SK-N-SH (cell line): ENCODE results near the gene ATF4. TPM values are rescaled to one million over a fixed set of nuclear protein-coding genes. Genes with fewer than 3 reads are reported as not detected.

Source experiments
- CTCF ChIA-PET: fragments of 300-600, 350-600 bp; formaldehyde crosslinking; extraction: SDS; loops from one replicate; lab custom pipeline; 2021; lab: Yijun Ruan, JAX
- POLR2A ChIA-PET: fragments of 350-600 bp; sonication (Branson Sonifier 250); formaldehyde crosslinking; extraction: SDS; loops from one replicate; lab custom pipeline; 2020; ENCODE audit warnings: antibody characterized with exemption, inconsistent platforms; lab: Yijun Ruan, JAX
- DNase-seq: peaks from one replicate; pipeline ENCODE4 v3.0.0; 2012
- H2AFZ ChIP-seq: fragments of 200-600 bp; sonication (generic); 2 replicates; pipeline ENCODE4 v1.8.1; 2016; ENCODE audit warnings: antibody characterized with exemption, mild to moderate bottlenecking, low read depth
- H3F3A ChIP-seq: fragments of 200-600 bp; sonication (generic); replicated peaks from 2 replicates; pipeline ENCODE3; 2016; ENCODE audit warnings: antibody characterized with exemption, mild to moderate bottlenecking; ENCODE audit not compliant: insufficient read depth
- H3K27ac ChIP-seq, 2 experiments: fragments of 200-500 bp in 1 of 2; fragments of 200-600 bp in 1 of 2; sonication (Bioruptor generic) in 1 of 2; sonication (generic), shearing (Covaris generic) in 1 of 2; 2 replicates each; pipeline versions ENCODE4 v1.5.1 to v1.6.1; 2014 to 2016; ENCODE audit warnings: low read depth in 2 of 2, inconsistent platforms in 1 of 2, low read length in 1 of 2, mild to moderate bottlenecking in 1 of 2, mixed read lengths in 1 of 2
- H3K27me3 ChIP-seq: fragments of 200-600 bp; sonication (generic), shearing (Covaris generic); 2 replicates; pipeline ENCODE4 v1.6.1; 2016; ENCODE audit warnings: mixed run types; ENCODE audit not compliant: insufficient read depth
- H3K36me3 ChIP-seq, 2 experiments: fragments of 200-500 bp in 1 of 2; fragments of 200-600 bp in 1 of 2; sonication (Bioruptor generic) in 1 of 2; sonication (generic) in 1 of 2; replicated peaks in 1 of 2; 2 replicates each; pipeline versions ENCODE3 to v1.5.1; 2014 to 2016; ENCODE audit warnings: low read length in 1 of 2, mild to moderate bottlenecking in 1 of 2; ENCODE audit not compliant: insufficient read depth in 2 of 2, control insufficient read depth in 1 of 2
- H3K4me1 ChIP-seq, 2 experiments: fragments of 200-500 bp in 1 of 2; fragments of 200-600 bp in 1 of 2; sonication (Bioruptor generic) in 1 of 2; sonication (generic), shearing (Covaris generic) in 1 of 2; 2 replicates each; pipeline versions ENCODE4 v1.5.1 to v1.6.1; 2014 to 2016; ENCODE audit warnings: low read depth in 1 of 2, low read length in 1 of 2, mixed run types in 1 of 2; ENCODE audit not compliant: insufficient read depth in 2 of 2, control insufficient read depth in 1 of 2
- H3K4me2 ChIP-seq: fragments of 200-600 bp; sonication (generic), shearing (Covaris generic); 2 replicates; pipeline ENCODE4 v1.6.1; 2017; ENCODE audit warnings: mixed run types
- H3K4me3 ChIP-seq, 2 experiments: fragments of 200-500 bp in 1 of 2; fragments of 200-600 bp in 1 of 2; sonication (Bioruptor generic) in 1 of 2; sonication (generic), shearing (Covaris generic) in 1 of 2; 2 replicates each; pipeline versions ENCODE4 v1.5.1 to v1.8.1; 2014 to 2016; ENCODE audit warnings: low read depth in 2 of 2, inconsistent platforms in 1 of 2, low read length in 1 of 2, mild to moderate bottlenecking in 1 of 2, mixed read lengths in 1 of 2, moderate library complexity in 1 of 2
- H3K79me2 ChIP-seq: fragments of 200-600 bp; sonication (generic); 2 replicates; pipeline ENCODE4 v1.8.1; 2017; ENCODE audit warnings: mild to moderate bottlenecking; ENCODE audit not compliant: insufficient read depth
- H3K9ac ChIP-seq: fragments of 200-600 bp; sonication (generic); 2 replicates; pipeline ENCODE4 v1.6.1; 2017; ENCODE audit warnings: mixed run types
- H3K9me2 ChIP-seq: fragments of 200-600 bp; sonication (generic); 2 replicates; pipeline ENCODE4 v1.6.1; 2017; ENCODE audit warnings: mixed run types
- H3K9me3 ChIP-seq: fragments of 200-600 bp; sonication (generic); 2 replicates; pipeline ENCODE4 v1.6.1; 2017; ENCODE audit warnings: mixed run types, mild to moderate bottlenecking, moderate library complexity
- H4K20me1 ChIP-seq: fragments of 200-600 bp; sonication (generic); 2 replicates; pipeline ENCODE4 v1.6.1; 2017; ENCODE audit warnings: mild to moderate bottlenecking, mixed run types; ENCODE audit not compliant: insufficient read depth
- CTCF ChIP-seq: fragments of 200-600 bp; sonication (generic); IDR thresholded peaks from 2 replicates; pipeline ENCODE4 v1.6.1; 2017; ENCODE audit warnings: antibody characterized with exemption, mild to moderate bottlenecking, moderate library complexity
- ELF1 ChIP-seq: IDR thresholded peaks from 2 replicates; pipeline ENCODE4 v1.4.0; 2012
- FOSL2 ChIP-seq: IDR thresholded peaks from 2 replicates; pipeline ENCODE4 v1.4.0; 2012; ENCODE audit warnings: low read depth, mild to moderate bottlenecking, moderate library complexity, borderline replicate concordance
- FOXM1 ChIP-seq: IDR thresholded peaks from 2 replicates; pipeline ENCODE4 v1.4.0; 2012; ENCODE audit warnings: low read depth, mild to moderate bottlenecking
- GABPA ChIP-seq: IDR thresholded peaks from 2 replicates; pipeline ENCODE4 v1.4.0; 2012; ENCODE audit warnings: low read depth, mild to moderate bottlenecking
- JUND ChIP-seq: IDR thresholded peaks from 2 replicates; pipeline ENCODE4 v1.4.0; 2012
- MAX ChIP-seq: IDR thresholded peaks from 2 replicates; pipeline ENCODE4 v1.4.0; 2012; ENCODE audit warnings: low read depth
- MEF2A ChIP-seq: IDR thresholded peaks from 2 replicates; pipeline ENCODE4 v1.4.0; 2012; ENCODE audit warnings: low read depth, borderline replicate concordance
- MXI1 ChIP-seq: IDR thresholded peaks from 2 replicates; pipeline ENCODE4 v1.6.1; 2012; ENCODE audit warnings: mild to moderate bottlenecking, low read depth, low read length, improper control_type of control experiment
- NFIC ChIP-seq: IDR thresholded peaks from 2 replicates; pipeline ENCODE4 v1.4.0; 2012; ENCODE audit warnings: borderline replicate concordance
- RAD21 ChIP-seq: IDR thresholded peaks from 2 replicates; pipeline ENCODE4 v1.6.1; 2012; ENCODE audit warnings: mild to moderate bottlenecking, low read length
- RCOR1 ChIP-seq: fragments of 150-350 bp; IDR thresholded peaks from 2 replicates; pipeline ENCODE4 v1.6.1; 2017; ENCODE audit warnings: antibody characterized with exemption, low read length
- SMC3 ChIP-seq: IDR thresholded peaks from 2 replicates; pipeline ENCODE4 v1.6.1; 2012; ENCODE audit warnings: low read depth, low read length, improper control_type of control experiment
- TCF12 ChIP-seq: IDR thresholded peaks from 2 replicates; pipeline ENCODE4 v1.4.0; 2012
- YY1 ChIP-seq: IDR thresholded peaks from 2 replicates; pipeline ENCODE4 v1.4.0; 2012; ENCODE audit warnings: low read depth, mild to moderate bottlenecking
- WGBS: methylation state at CpG from one replicate; pipeline ENCODE4 v1.1.6; 2017; ENCODE audit warnings: low lambda C conversion rate; 5-methylcytosine and 5-hydroxymethylcytosine counted together
- polyA plus RNA-seq, 3 experiments: library from polyadenylated mRNA; depleted of rRNA; stranded (reverse); fragments of >200 nt; gene quantifications; 2 replicates each; pipeline ENCODE4 v1.2.3, GENCODE V29; 2012

Gene ATF4
- polyA plus RNA-seq, 1 of the 3 experiments (the other 2 are of a cell fraction) = 375 TPM

- POLR2A ChIA-PET = no interaction called here
- no peaks in the 10 kb centered on the region for H3K9me2 ChIP-seq
- TF ChIP-seq RCOR1 = no peak
- no peak for TF ChIP-seq YY1
- TF ChIP-seq CTCF = no peak
- TF ChIP-seq ELF1 = no peak
- TF ChIP-seq GABPA = no peak
- no peak for TF ChIP-seq FOXM1
- TF ChIP-seq MAX = no peak
- no peak for TF ChIP-seq MEF2A
- no peak for TF ChIP-seq NFIC
- no peak for TF ChIP-seq JUND
- TF ChIP-seq, all 33 proteins: peak for 0
- Histone ChIP-seq H3K9ac (no peak overlapping the region), H3K4me2 (no peak overlapping the region), H3K27me3 (no peaks in the 10 kb centered on the region), H3K79me2 (no peaks in the 10 kb centered on the region), H2AFZ (no peak overlapping the region), H3F3A (no peaks in the 10 kb centered on the region), H3K4me3 (no peak overlapping the region), H3K27ac (no peak overlapping the region), H3K36me3 (no peaks in the 10 kb centered on the region), H3K4me1 (no peaks in the 10 kb centered on the region; a peak in 1 of 4 replicates), H4K20me1 (no peaks in the 10 kb centered on the region), H3K9me3 (no peaks in the 10 kb centered on the region)
- WGBS = 30% methylated on average over 2 of the region's 2 CpGs
- no peak for DNase-seq
- CTCF ChIA-PET = interaction anchor here (1.6 to 3.7 kb wide), 2 partner anchors 487 to 498 kb away, joined by 4 to 24 read pairs; no protein-coding TSS in a partner anchor
Observed at GRCh38 chr22:39537975-39538374, 17.6 kb downstream of the ATF4 start.

- no peaks in the 10 kb centered on the region; a peak in 1 of 4 replicates for H3K4me1 ChIP-seq
- H3K4me3 ChIP-seq = no peak overlapping the region; a peak in 1 of 4 replicates
- no peaks in the 10 kb centered on the region for H4K20me1 ChIP-seq
- H3F3A ChIP-seq = no peaks in the 10 kb centered on the region
- TF ChIP-seq CTCF (peak; percentile 54), TCF12 (0 out of 2 replicates have a peak, but pooled peaks have one; percentile 8), FOSL2 (no peak), SMC3 (peak; percentile 47; the same call in 1 of the 2 replicates), RAD21 (peak; percentile 64), MXI1 (no peak)
- ChIA-PET CTCF (interaction anchor here (0.6 to 5.3 kb wide), 15 partner anchors 8 to 497 kb away, joined by 3 to 39 read pairs (median 5); no protein-coding TSS in a partner anchor), POLR2A (no interaction called here)
- no peak overlapping the region for H2AFZ ChIP-seq
- peak; percentile 72 for DNase-seq
- no peaks in the 10 kb centered on the region for H3K27me3 ChIP-seq
- no peaks in the 10 kb centered on the region for H3K9me2 ChIP-seq
- no peaks in the 10 kb centered on the region for H3K36me3 ChIP-seq
- no peak overlapping the region for H3K9ac ChIP-seq
- no peak overlapping the region for H3K27ac ChIP-seq
- WGBS = 36% methylated on average over 4 of the region's 11 CpGs
- no peaks in the 10 kb centered on the region for H3K79me2 ChIP-seq
- no peak overlapping the region for H3K4me2 ChIP-seq
- no peaks in the 10 kb centered on the region for H3K9me3 ChIP-seq
Observed at GRCh38 chr22:39543095-39543494, 22.7 kb downstream of the ATF4 start.
